Endothelial cell of umbilical vein (primary cell): Measurements from ENCODE around the gene BTBD17. TPM values are rescaled to one million over a fixed set of nuclear protein-coding genes. Genes with fewer than 3 reads are reported as not detected.

Experiments
- BruUV-seq: library from RNA; stranded (reverse); fragments of 400-500 nt; replicated peaks from 2 replicates; lab custom pipeline; 2021; lab: Mats Ljungman, UMichigan
- CTCF ChIA-PET: fragments of 300-600, 350-600 bp; sonication (Branson Sonifier 250); formaldehyde crosslinking; loops from one replicate; lab custom pipeline; 2021; ENCODE audit warnings: antibody characterized with exemption, inconsistent platforms; lab: Charles Lee
- POLR2A ChIA-PET: fragments of 300-600, 350-600 bp; sonication (Branson Sonifier 250); formaldehyde crosslinking; loops from one replicate; lab custom pipeline; 2021; ENCODE audit warnings: antibody characterized with exemption, inconsistent platforms; lab: Charles Lee
- DNase-seq: peaks from one replicate; pipeline ENCODE4 v3.0.0-alpha.2; 2011; ENCODE audit warnings: low read depth, low spot score
- FAIRE-seq: peaks from 2 replicates; lab custom pipeline; 2011; peaks lifted over from hg19 to GRCh38; lab: Jason Lieb, UNC
- H2AFZ ChIP-seq: 2 replicates; pipeline ENCODE4 v1.6.0; 2012; ENCODE audit warnings: low read depth, low read length, control low read depth, inconsistent platforms
- H3K27ac ChIP-seq: 2 replicates; pipeline ENCODE4 v1.5.1; 2011; ENCODE audit warnings: low read depth, mild to moderate bottlenecking, control low read depth, low read length, moderate library complexity; ENCODE audit not compliant: insufficient read depth
- H3K27me3 ChIP-seq, 2 experiments: 2 replicates each; pipeline versions ENCODE4 v1.6.0 to v1.6.1; 2011; ENCODE audit warnings: low read length in 2 of 2, mixed read lengths in 1 of 2; ENCODE audit not compliant: control insufficient read depth in 2 of 2, insufficient read depth in 2 of 2
- H3K36me3 ChIP-seq, 2 experiments: 2 replicates in 1 of 2; 3 replicates in 1 of 2; pipeline ENCODE4 v1.5.1; 2011; ENCODE audit warnings: low read length in 2 of 2, mild to moderate bottlenecking in 1 of 2, moderate library complexity in 1 of 2; ENCODE audit not compliant: control insufficient read depth in 2 of 2, insufficient read depth in 2 of 2; ENCODE audit errors: extremely low read depth in 1 of 2
- H3K4me1 ChIP-seq: 3 replicates; pipeline ENCODE4 v1.5.1; 2011; ENCODE audit warnings: mild to moderate bottlenecking, low read length; ENCODE audit not compliant: control insufficient read depth, insufficient read depth; ENCODE audit errors: extremely low read depth
- H3K4me2 ChIP-seq: 2 replicates; pipeline ENCODE4 v1.6.1; 2011; ENCODE audit warnings: low read length, control low read depth, mixed read lengths; ENCODE audit not compliant: insufficient read depth
- H3K4me3 ChIP-seq, 3 experiments: fragments of 200-600 bp in 1 of 3; sonication (generic), shearing (Covaris generic) in 1 of 3; replicated peaks in 1 of 3; 2 replicates each; pipeline ENCODE4 v1.5.1; 2011 to 2016; ENCODE audit warnings: control low read depth in 3 of 3, low read length in 3 of 3, mild to moderate bottlenecking in 2 of 3, inconsistent platforms in 1 of 3, low read depth in 1 of 3, moderate library complexity in 1 of 3; ENCODE audit not compliant: insufficient read depth in 1 of 3
- H3K79me2 ChIP-seq: 2 replicates; pipeline ENCODE4 v1.6.0; 2012; ENCODE audit warnings: low read length, inconsistent platforms; ENCODE audit not compliant: control insufficient read depth, insufficient read depth
- H3K9ac ChIP-seq: replicated peaks from 2 replicates; pipeline ENCODE3; 2011; ENCODE audit warnings: low read length, control low read depth; ENCODE audit not compliant: insufficient read depth; ENCODE audit errors: extremely low read depth
- H3K9me1 ChIP-seq: replicated peaks from 3 replicates; pipeline ENCODE4 v1.6.0; 2011; ENCODE audit warnings: mild to moderate bottlenecking, low read length; ENCODE audit not compliant: control insufficient read depth, insufficient read depth; ENCODE audit errors: extremely low read depth
- H3K9me3 ChIP-seq: replicated peaks from 2 replicates; pipeline ENCODE4 v1.5.1; 2012; ENCODE audit warnings: low read length, inconsistent platforms; ENCODE audit not compliant: control insufficient read depth, insufficient read depth
- H4K20me1 ChIP-seq: replicated peaks from 2 replicates; pipeline ENCODE3; 2011; ENCODE audit warnings: mild to moderate bottlenecking, low read length; ENCODE audit not compliant: control insufficient read depth, insufficient read depth; ENCODE audit errors: extremely low read depth
- EZH2 ChIP-seq: IDR thresholded peaks from 2 replicates; pipeline ENCODE4 v1.6.1; 2012; ENCODE audit warnings: borderline replicate concordance, low read depth, mild to moderate bottlenecking, moderate library complexity, low read length, inconsistent platforms; ENCODE audit not compliant: severe bottlenecking
- FOS ChIP-seq: IDR thresholded peaks from 2 replicates; pipeline ENCODE4 v1.6.1; 2011; ENCODE audit warnings: mild to moderate bottlenecking, low read length, moderate library complexity, borderline replicate concordance; ENCODE audit not compliant: insufficient read depth
- GATA2 ChIP-seq: IDR thresholded peaks from 2 replicates; pipeline ENCODE4 v1.7.0; 2011; ENCODE audit warnings: low read depth, mild to moderate bottlenecking, moderate library complexity, mixed read lengths, low read length; ENCODE audit not compliant: insufficient read length, insufficient read depth
- JUN ChIP-seq: IDR thresholded peaks from 2 replicates; pipeline ENCODE4 v1.6.1; 2011; ENCODE audit warnings: borderline replicate concordance, low read depth; ENCODE audit not compliant: insufficient read length, insufficient read depth
- MYC ChIP-seq: IDR thresholded peaks from one replicate; pipeline ENCODE4 v1.6.1; 2011; ENCODE audit warnings: mild to moderate bottlenecking, low read depth, low read length
- POLR2A ChIP-seq: IDR thresholded peaks from 2 replicates; pipeline ENCODE4 v1.6.1; 2012; ENCODE audit warnings: low read depth, mild to moderate bottlenecking, control low read depth, low read length
- POLR2AphosphoS5 ChIP-seq: IDR thresholded peaks from 2 replicates; pipeline ENCODE4 v1.6.1; 2012; ENCODE audit warnings: low read depth, mild to moderate bottlenecking, control low read depth, low read length, moderate library complexity; ENCODE audit not compliant: insufficient read depth
- dilution Hi-C: fragments of 300-500 bp; cut with MboI; formaldehyde crosslinking; loops from one replicate; pipeline ENCODE4 v1.15.0; 2019; ENCODE audit warnings: low sequenced_read_pairs; ENCODE audit not compliant: extremely low pct_ligation_motif_present
- intact Hi-C: fragments of 100-400 bp; cut with micrococcal nuclease; formaldehyde crosslinking; loops from one replicate; pipeline ENCODE4 v1.10.0; 2022
- polyA plus RNA-seq, 4 experiments: library from polyadenylated mRNA; depleted of rRNA in 3 of 4; stranded (reverse) in 3 of 4; unstranded in 1 of 4; fragments of >200 nt; gene quantifications; 2 replicates each; pipeline versions ENCODE4 v1.2.1 to v1.2.3, GENCODE V29; 2011 to 2012; ENCODE audit warnings: missing spikeins in 1 of 4
- total RNA-seq: library from RNA; stranded (reverse); gene quantifications from 2 replicates; pipeline ENCODE4 v1.2.3, GENCODE V29; 2021
- TF ChIP-seq, protein P1 (sequence below): IDR thresholded peaks from 2 replicates; pipeline ENCODE4 v1.6.1; 2011; ENCODE audit not compliant: insufficient read depth, insufficient read length
- TF ChIP-seq, protein P2 (sequence below), 2 donors: IDR thresholded peaks; 1 replicate in 1 of 2; 2 replicates in 1 of 2; pipeline ENCODE4 v1.5.1; 2011; ENCODE audit warnings: low read length in 2 of 2, mild to moderate bottlenecking in 2 of 2, moderate library complexity in 2 of 2, control low read depth in 1 of 2, inconsistent platforms in 1 of 2, low read depth in 1 of 2; ENCODE audit not compliant: insufficient read depth in 1 of 2; ENCODE audit errors: extremely low read depth in 1 of 2

Gene BTBD17
- total and polyA plus RNA-seq, 2 donors (not counting 3 experiments of a cell fraction or from before 2014, with no cell fraction given), result not detected

DNA sequence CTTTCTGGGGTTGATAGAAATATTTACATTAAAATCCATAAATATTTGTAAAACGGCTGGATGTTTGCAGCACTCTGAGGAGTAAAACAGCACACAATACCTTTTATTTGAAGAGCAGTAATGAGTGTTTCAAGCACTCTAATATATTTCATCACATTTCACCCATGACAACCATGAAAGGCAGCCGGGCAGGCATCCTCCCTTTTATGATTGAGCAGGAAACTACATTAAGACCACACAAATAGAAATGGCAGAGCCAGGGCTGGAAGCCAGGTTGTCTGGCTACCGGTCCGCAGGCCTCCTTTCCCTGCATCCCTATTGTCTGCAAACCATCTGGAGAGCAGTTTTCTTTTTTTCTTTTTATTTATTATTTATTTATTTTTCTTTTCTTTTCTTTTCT lies 47.1 kb upstream of the BTBD17 start:
- FAIRE-seq, result no peak
- DNase-seq, result no peak
- no peak overlapping the region for H2AFZ ChIP-seq
- H3K4me2 ChIP-seq, result no peak overlapping the region
- H3K9me1 ChIP-seq, result no peaks in the 10 kb centered on the region
- ChIA-PET CTCF (no interaction called here), POLR2A (no interaction called here)
- H3K9ac ChIP-seq, result no peak overlapping the region
- no peaks in the 10 kb centered on the region for H3K27me3 ChIP-seq
- no peak overlapping the region for H3K27ac ChIP-seq
- no TSS peak for BruUV-seq
- intact Hi-C loops (no loop called here), dilution Hi-C loops (no loop called here)
- no peaks in the 10 kb centered on the region for H3K9me3 ChIP-seq
- TF ChIP-seq POLR2A, result no peak
- TF ChIP-seq GATA2, result no peak
- TF ChIP-seq, protein P1, sequence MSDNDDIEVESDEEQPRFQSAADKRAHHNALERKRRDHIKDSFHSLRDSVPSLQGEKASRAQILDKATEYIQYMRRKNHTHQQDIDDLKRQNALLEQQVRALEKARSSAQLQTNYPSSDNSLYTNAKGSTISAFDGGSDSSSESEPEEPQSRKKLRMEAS, result no peak
- no peak for TF ChIP-seq POLR2AphosphoS5
- H3K4me1 ChIP-seq, result no peaks in the 10 kb centered on the region
- no peak overlapping the region for H3K4me3 ChIP-seq
- H4K20me1 ChIP-seq, result no peaks in the 10 kb centered on the region
- no peaks in the 10 kb centered on the region for H3K79me2 ChIP-seq
- no peaks in the 10 kb centered on the region for H3K36me3 ChIP-seq

DNA sequence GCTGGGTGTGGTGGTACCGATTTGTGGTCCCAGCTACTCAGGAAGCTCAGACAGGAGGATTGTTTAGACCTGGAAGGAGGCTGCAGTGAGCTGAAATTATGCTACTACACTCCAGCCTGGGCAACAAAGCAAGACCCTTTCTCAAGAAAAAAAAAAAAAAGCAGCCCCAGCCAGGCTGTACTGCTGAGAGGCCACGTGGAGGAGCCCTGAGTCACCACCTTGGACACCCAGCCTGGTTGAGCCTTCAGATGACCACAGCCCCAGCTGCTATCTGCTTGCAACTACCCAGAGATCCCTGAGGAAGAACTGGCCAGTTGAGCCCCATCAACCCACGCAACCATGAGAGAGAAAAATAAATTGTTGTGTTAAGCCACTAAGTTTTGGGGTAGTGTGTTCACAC lies 46.6 kb upstream of the BTBD17 start:
- dilution Hi-C loops, result no loop called here

More for the DNA sequence above, 46.6 kb upstream of the BTBD17 start:
- no peak overlapping the region for H3K4me2 ChIP-seq
- no peaks in the 10 kb centered on the region for H3K79me2 ChIP-seq
- H3K4me1 ChIP-seq, result no peaks in the 10 kb centered on the region
- no peaks in the 10 kb centered on the region for H4K20me1 ChIP-seq
- no peaks in the 10 kb centered on the region for H3K36me3 ChIP-seq
- DNase-seq (no peak), FAIRE-seq (no peak)
- H3K9me3 ChIP-seq, result no peaks in the 10 kb centered on the region
- ChIA-PET POLR2A (no interaction called here), CTCF (no interaction called here)
- no peaks in the 10 kb centered on the region for H3K9me1 ChIP-seq
- H3K27me3 ChIP-seq, result no peaks in the 10 kb centered on the region
- no peak overlapping the region for H3K4me3 ChIP-seq
- no TSS peak for BruUV-seq
- intact Hi-C loops, result no loop called here
- H3K27ac ChIP-seq, result no peak overlapping the region
- no peak overlapping the region for H3K9ac ChIP-seq
- H2AFZ ChIP-seq, result no peak overlapping the region
- no peak for TF ChIP-seq POLR2A
- no peak for TF ChIP-seq EZH2
- no peak for TF ChIP-seq GATA2
- no peak for TF ChIP-seq MYC
- TF ChIP-seq, protein P2, sequence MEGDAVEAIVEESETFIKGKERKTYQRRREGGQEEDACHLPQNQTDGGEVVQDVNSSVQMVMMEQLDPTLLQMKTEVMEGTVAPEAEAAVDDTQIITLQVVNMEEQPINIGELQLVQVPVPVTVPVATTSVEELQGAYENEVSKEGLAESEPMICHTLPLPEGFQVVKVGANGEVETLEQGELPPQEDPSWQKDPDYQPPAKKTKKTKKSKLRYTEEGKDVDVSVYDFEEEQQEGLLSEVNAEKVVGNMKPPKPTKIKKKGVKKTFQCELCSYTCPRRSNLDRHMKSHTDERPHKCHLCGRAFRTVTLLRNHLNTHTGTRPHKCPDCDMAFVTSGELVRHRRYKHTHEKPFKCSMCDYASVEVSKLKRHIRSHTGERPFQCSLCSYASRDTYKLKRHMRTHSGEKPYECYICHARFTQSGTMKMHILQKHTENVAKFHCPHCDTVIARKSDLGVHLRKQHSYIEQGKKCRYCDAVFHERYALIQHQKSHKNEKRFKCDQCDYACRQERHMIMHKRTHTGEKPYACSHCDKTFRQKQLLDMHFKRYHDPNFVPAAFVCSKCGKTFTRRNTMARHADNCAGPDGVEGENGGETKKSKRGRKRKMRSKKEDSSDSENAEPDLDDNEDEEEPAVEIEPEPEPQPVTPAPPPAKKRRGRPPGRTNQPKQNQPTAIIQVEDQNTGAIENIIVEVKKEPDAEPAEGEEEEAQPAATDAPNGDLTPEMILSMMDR (IDR thresholded peaks at IDR 0.05; ENCODE audit: extremely low read depth in 1 of 2, insufficient read depth in 1 of 2, low read depth in 1 of 2, low read length in 2 of 2), result no peak
- TF ChIP-seq, protein P1, result no peak
- TF ChIP-seq FOS, result no peak
- TF ChIP-seq POLR2AphosphoS5, result no peak
- TF ChIP-seq JUN, result no peak
